HEK293 (cell line): ENCODE measurements around the gene PRRT1B.

Experiments
- CTCF ChIA-PET: fragments of 350-600 bp; formaldehyde crosslinking; extraction: SDS; loops from one replicate; lab custom pipeline; 2021; ENCODE audit warnings: antibody characterized with exemption; lab: Yijun Ruan, JAX
- POLR2A ChIA-PET: fragments of 300-600 bp; formaldehyde crosslinking; extraction: SDS; loops from one replicate; lab custom pipeline; 2020; ENCODE audit warnings: antibody characterized with exemption, inconsistent platforms; lab: Yijun Ruan, JAX
- H3K27ac ChIP-seq: fragments of 200-500 bp; sonication (Bioruptor generic); 2 replicates; pipeline ENCODE4 v1.5.1; 2014; ENCODE audit warnings: low read depth, low read length, control low read depth, inconsistent platforms; ENCODE audit errors: extremely low read depth
- H3K36me3 ChIP-seq, 2 experiments: fragments of 200-500 bp in 1 of 2; sonication (Bioruptor generic) in 1 of 2; 1 replicate in 1 of 2; 2 replicates in 1 of 2; pipeline ENCODE4 v1.5.1; 2014 to 2017; ENCODE audit warnings: inconsistent platforms in 2 of 2, low read length in 2 of 2; ENCODE audit not compliant: control insufficient read depth in 2 of 2, insufficient read depth in 1 of 2
- H3K4me1 ChIP-seq: fragments of 200-500 bp; sonication (Bioruptor generic); 2 replicates; pipeline ENCODE4 v1.5.1; 2014; ENCODE audit warnings: mild to moderate bottlenecking, low read length, inconsistent platforms; ENCODE audit not compliant: control insufficient read depth, insufficient read depth
- H3K4me3 ChIP-seq: 2 replicates; pipeline ENCODE4 v1.5.1; 2011; ENCODE audit warnings: low read depth, mild to moderate bottlenecking, control low read depth, low read length, moderate library complexity
- H3K9me3 ChIP-seq: fragments of 200-500 bp; sonication (Bioruptor generic); 2 replicates; pipeline ENCODE4 v1.5.1; 2014; ENCODE audit warnings: low read depth, low read length, inconsistent platforms; ENCODE audit not compliant: control insufficient read depth, insufficient read depth
- AEBP2 ChIP-seq: fragments of 450-650 bp; formaldehyde crosslinking; IDR thresholded peaks from 2 replicates; pipeline ENCODE4 v1.5.1; 2016; ENCODE audit warnings: missing biosample characterization, missing genetic modification characterization, borderline replicate concordance
- MZF1 ChIP-seq: fragments of 450-650 bp; formaldehyde crosslinking; IDR thresholded peaks from 2 replicates; pipeline ENCODE4 v1.5.1; 2017; ENCODE audit warnings: missing biosample characterization, missing genetic modification characterization, borderline replicate concordance
- OSR2 ChIP-seq: fragments of 450-650 bp; formaldehyde crosslinking; IDR thresholded peaks from 2 replicates; pipeline ENCODE4 v1.5.1; 2016; ENCODE audit warnings: missing biosample characterization, missing genetic modification characterization
- PRDM1 ChIP-seq: fragments of 450-650 bp; formaldehyde crosslinking; IDR thresholded peaks from 2 replicates; pipeline ENCODE4; 2016; ENCODE audit warnings: missing biosample characterization, missing genetic modification characterization
- ZBTB17 ChIP-seq: fragments of 450-650 bp; formaldehyde crosslinking; IDR thresholded peaks from 2 replicates; pipeline ENCODE4 v1.5.1; 2016; ENCODE audit warnings: missing biosample characterization, missing genetic modification characterization
- ZBTB8A ChIP-seq: fragments of 450-650 bp; formaldehyde crosslinking; IDR thresholded peaks from 2 replicates; pipeline ENCODE4 v1.5.1; 2016; ENCODE audit warnings: missing biosample characterization, missing genetic modification characterization
- ZFP37 ChIP-seq: fragments of 450-650 bp; formaldehyde crosslinking; IDR thresholded peaks from 2 replicates; pipeline ENCODE4 v1.5.1; 2016; ENCODE audit warnings: missing biosample characterization, missing genetic modification characterization
- ZNF221 ChIP-seq: fragments of 450-650 bp; formaldehyde crosslinking; IDR thresholded peaks from 2 replicates; pipeline ENCODE4 v1.5.1; 2017; ENCODE audit warnings: missing biosample characterization, missing genetic modification characterization, borderline replicate concordance
- ZNF24 ChIP-seq: fragments of 450-650 bp; formaldehyde crosslinking; IDR thresholded peaks from 2 replicates; pipeline ENCODE4 v1.5.1; 2016; ENCODE audit warnings: missing biosample characterization, missing genetic modification characterization
- ZNF274 ChIP-seq, 2 experiments: fragments of 200-500 bp in 1 of 2; fragments of 450-650 bp in 1 of 2; sonication (Bioruptor generic) in 1 of 2; formaldehyde crosslinking in 1 of 2; IDR thresholded peaks; 2 replicates each; pipeline versions ENCODE4 v1.5.1 to v1.6.1; 2014 to 2016; ENCODE audit warnings: borderline replicate concordance in 1 of 2, inconsistent platforms in 1 of 2, low read length in 1 of 2, missing biosample characterization in 1 of 2, missing genetic modification characterization in 1 of 2
- ZNF302 ChIP-seq: fragments of 450-650 bp; formaldehyde crosslinking; IDR thresholded peaks from 2 replicates; pipeline ENCODE4 v1.5.1; 2016; ENCODE audit warnings: missing biosample characterization, missing genetic modification characterization, low read depth
- ZNF366 ChIP-seq: fragments of 450-650 bp; formaldehyde crosslinking; conservative IDR thresholded peaks from 2 replicates; pipeline ENCODE4 v1.5.1; 2016; ENCODE audit warnings: missing biosample characterization, missing genetic modification characterization
- ZNF394 ChIP-seq: fragments of 450-650 bp; formaldehyde crosslinking; IDR thresholded peaks from 2 replicates; pipeline ENCODE4 v1.5.1; 2016; ENCODE audit warnings: missing biosample characterization, missing genetic modification characterization, mild to moderate bottlenecking, moderate library complexity, borderline replicate concordance
- ZNF423 ChIP-seq: fragments of 450-650 bp; formaldehyde crosslinking; IDR thresholded peaks from 2 replicates; pipeline ENCODE4 v1.5.1; 2016; ENCODE audit warnings: missing biosample characterization, missing genetic modification characterization
- ZNF513 ChIP-seq: fragments of 450-650 bp; IDR thresholded peaks from 2 replicates; pipeline ENCODE4 v1.5.1; 2018; ENCODE audit warnings: missing biosample characterization, missing genetic modification characterization
- ZNF571 ChIP-seq: fragments of 450-650 bp; formaldehyde crosslinking; IDR thresholded peaks from 2 replicates; pipeline ENCODE4 v1.5.0; 2017; ENCODE audit warnings: missing biosample characterization, missing genetic modification characterization
- ZNF596 ChIP-seq: fragments of 450-650 bp; IDR thresholded peaks from 2 replicates; pipeline ENCODE4 v1.5.0; 2018; ENCODE audit warnings: missing biosample characterization, mild to moderate bottlenecking, missing genetic modification characterization, moderate library complexity
- ZNF600 ChIP-seq: fragments of 450-650 bp; formaldehyde crosslinking; IDR thresholded peaks from 2 replicates; pipeline ENCODE4 v1.5.1; 2016; ENCODE audit warnings: missing biosample characterization, missing genetic modification characterization
- ZNF621 ChIP-seq: fragments of 450-650 bp; formaldehyde crosslinking; IDR thresholded peaks from 2 replicates; pipeline ENCODE4 v1.5.1; 2017; ENCODE audit warnings: missing biosample characterization, missing genetic modification characterization
- ZNF76 ChIP-seq: fragments of 450-650 bp; formaldehyde crosslinking; IDR thresholded peaks from 2 replicates; pipeline ENCODE4; 2016; ENCODE audit warnings: low read depth, missing biosample characterization, missing genetic modification characterization, borderline replicate concordance
- ZNF843 ChIP-seq: fragments of 450-650 bp; formaldehyde crosslinking; IDR thresholded peaks from 2 replicates; pipeline ENCODE4 v1.5.1; 2016; ENCODE audit warnings: missing biosample characterization, missing genetic modification characterization
- ZXDB ChIP-seq: fragments of 450-650 bp; formaldehyde crosslinking; IDR thresholded peaks from 2 replicates; pipeline ENCODE4 v1.5.1; 2016; ENCODE audit warnings: missing biosample characterization, missing genetic modification characterization
- TF ChIP-seq, protein P1 (sequence below): fragments of 450-650 bp; formaldehyde crosslinking; IDR thresholded peaks from 2 replicates; pipeline ENCODE4 v1.5.1; 2016; ENCODE audit warnings: missing biosample characterization, missing genetic modification characterization
- TF ChIP-seq, protein P2 (sequence below): fragments of 450-650 bp; formaldehyde crosslinking; IDR thresholded peaks from 2 replicates; pipeline ENCODE4 v1.5.1; 2016; ENCODE audit warnings: missing biosample characterization, missing genetic modification characterization

PRRT1B gene

GRCh38 chr9:131503626-131504465 is 41.5 kb upstream of the PRRT1B start:
- TF ChIP-seq ZBTB17 (no peak), OSR2 (tag by site-specific recombination) (0 out of 2 replicates have a peak, but pooled peaks have one; percentile 7), ZNF366 (no peak), ZBTB8A (peak; percentile 48), ZNF76 (tag by site-specific recombination) (peak; percentile 30; the same call in 1 of the 2 replicates), PRDM1 (tag by site-specific recombination) (peak; percentile 64; the same call in 1 of the 2 replicates), ZNF423 (tag by site-specific recombination) (peak; percentile 42; the same call in 1 of the 2 replicates), ZXDB (no peak), MZF1 (tag by site-specific recombination) (peak; percentile 61; the same call in 1 of the 2 replicates), AEBP2 (tag by site-specific recombination) (no peak), ZNF600 (peak; percentile 59; the same call in 1 of the 2 replicates)
- TF ChIP-seq, protein P1, sequence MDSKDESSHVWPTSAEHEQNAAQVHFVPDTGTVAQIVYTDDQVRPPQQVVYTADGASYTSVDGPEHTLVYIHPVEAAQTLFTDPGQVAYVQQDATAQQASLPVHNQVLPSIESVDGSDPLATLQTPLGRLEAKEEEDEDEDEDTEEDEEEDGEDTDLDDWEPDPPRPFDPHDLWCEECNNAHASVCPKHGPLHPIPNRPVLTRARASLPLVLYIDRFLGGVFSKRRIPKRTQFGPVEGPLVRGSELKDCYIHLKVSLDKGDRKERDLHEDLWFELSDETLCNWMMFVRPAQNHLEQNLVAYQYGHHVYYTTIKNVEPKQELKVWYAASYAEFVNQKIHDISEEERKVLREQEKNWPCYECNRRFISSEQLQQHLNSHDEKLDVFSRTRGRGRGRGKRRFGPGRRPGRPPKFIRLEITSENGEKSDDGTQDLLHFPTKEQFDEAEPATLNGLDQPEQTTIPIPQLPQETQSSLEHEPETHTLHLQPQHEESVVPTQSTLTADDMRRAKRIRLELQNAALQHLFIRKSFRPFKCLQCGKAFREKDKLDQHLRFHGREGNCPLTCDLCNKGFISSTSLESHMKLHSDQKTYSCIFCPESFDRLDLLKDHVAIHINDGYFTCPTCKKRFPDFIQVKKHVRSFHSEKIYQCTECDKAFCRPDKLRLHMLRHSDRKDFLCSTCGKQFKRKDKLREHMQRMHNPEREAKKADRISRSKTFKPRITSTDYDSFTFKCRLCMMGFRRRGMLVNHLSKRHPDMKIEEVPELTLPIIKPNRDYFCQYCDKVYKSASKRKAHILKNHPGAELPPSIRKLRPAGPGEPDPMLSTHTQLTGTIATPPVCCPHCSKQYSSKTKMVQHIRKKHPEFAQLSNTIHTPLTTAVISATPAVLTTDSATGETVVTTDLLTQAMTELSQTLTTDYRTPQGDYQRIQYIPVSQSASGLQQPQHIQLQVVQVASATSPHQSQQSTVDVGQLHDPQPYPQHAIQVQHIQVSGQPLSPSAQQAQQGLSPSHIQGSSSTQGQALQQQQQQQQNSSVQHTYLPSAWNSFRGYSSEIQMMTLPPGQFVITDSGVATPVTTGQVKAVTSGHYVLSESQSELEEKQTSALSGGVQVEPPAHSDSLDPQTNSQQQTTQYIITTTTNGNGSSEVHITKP, result peak; percentile 15; the same call in 1 of the 2 replicates
- peak overlapping the region; percentile 77; the same call in 1 of the 2 replicates for H3K27ac ChIP-seq
- POLR2A ChIA-PET, result interaction anchor here (0.6 to 1.5 kb wide), 8 partner anchors 15 to 209 kb away, joined by 3 to 7 read pairs (median 3); partner anchors contain the start of gene PRRT1B

DNA sequence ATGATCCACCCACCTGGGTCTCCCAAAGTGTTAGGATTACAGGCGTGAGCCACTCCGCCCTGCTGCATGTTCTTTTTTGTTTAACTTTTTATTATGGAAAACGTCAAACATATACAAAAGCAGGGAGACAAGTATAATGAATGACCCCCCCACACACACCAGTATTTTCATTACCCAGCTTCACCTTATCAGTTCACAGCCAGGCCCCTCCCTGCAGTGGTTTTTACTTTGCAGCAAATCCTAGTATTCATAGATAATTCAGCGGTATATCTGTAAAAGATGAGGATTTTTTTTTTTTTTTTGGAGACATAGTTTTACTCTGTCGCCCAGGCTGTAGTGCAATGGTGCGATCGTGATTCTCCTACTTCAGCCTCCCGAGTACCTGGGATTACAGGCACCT is 40.3 kb upstream of the PRRT1B start:
- CTCF ChIA-PET, result interaction anchor here (0.6 to 1.2 kb wide), 5 partner anchors 13 to 234 kb away, joined by 3 to 4 read pairs (median 3); no protein-coding TSS in a partner anchor
- H3K27ac ChIP-seq, result no peak overlapping the region
- no peaks in the 10 kb centered on the region for H3K9me3 ChIP-seq
- POLR2A ChIA-PET, result no interaction called here
- H3K4me1 ChIP-seq, result peaks cover 6% of the 10 kb centered on the region; the same call in 1 of the 2 replicates
- H3K4me3 ChIP-seq, result no peak overlapping the region
- H3K36me3 ChIP-seq, result peaks cover 10 to 46% of the 10 kb centered on the region in 2 experiments
- TF ChIP-seq ZNF843 (tag by site-specific recombination) (no peak), ZNF24 (tag by site-specific recombination) (no peak), ZNF621 (tag by site-specific recombination) (no peak), MZF1 (tag by site-specific recombination) (no peak), ZNF596 (tag by site-specific recombination) (no peak), ZNF221 (no peak), ZNF274 (IDR thresholded peaks at IDR 0.05; ENCODE audit: low read length) (no peak), ZNF274 (tag by site-specific recombination; IDR thresholded peaks at IDR 0.05; ENCODE audit: borderline replicate concordance) (no peak), ZNF571 (tag by site-specific recombination) (no peak), ZNF302 (tag by site-specific recombination) (no peak), ZFP37 (no peak), ZNF394 (tag by site-specific recombination) (no peak), ZNF513 (no peak)
- TF ChIP-seq, protein P2, sequence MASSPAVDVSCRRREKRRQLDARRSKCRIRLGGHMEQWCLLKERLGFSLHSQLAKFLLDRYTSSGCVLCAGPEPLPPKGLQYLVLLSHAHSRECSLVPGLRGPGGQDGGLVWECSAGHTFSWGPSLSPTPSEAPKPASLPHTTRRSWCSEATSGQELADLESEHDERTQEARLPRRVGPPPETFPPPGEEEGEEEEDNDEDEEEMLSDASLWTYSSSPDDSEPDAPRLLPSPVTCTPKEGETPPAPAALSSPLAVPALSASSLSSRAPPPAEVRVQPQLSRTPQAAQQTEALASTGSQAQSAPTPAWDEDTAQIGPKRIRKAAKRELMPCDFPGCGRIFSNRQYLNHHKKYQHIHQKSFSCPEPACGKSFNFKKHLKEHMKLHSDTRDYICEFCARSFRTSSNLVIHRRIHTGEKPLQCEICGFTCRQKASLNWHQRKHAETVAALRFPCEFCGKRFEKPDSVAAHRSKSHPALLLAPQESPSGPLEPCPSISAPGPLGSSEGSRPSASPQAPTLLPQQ (tag by site-specific recombination), result no peak

More at GRCh38 chr9:131503626-131504465, 41.5 kb upstream of the PRRT1B start:
- CTCF ChIA-PET, result interaction anchor here (0.6 to 1.4 kb wide), 5 partner anchors 12 to 765 kb away, joined by 3 to 4 read pairs (median 3); no protein-coding TSS in a partner anchor
- Histone ChIP-seq H3K4me1 (peaks cover 6% of the 10 kb centered on the region; the same call in 1 of the 2 replicates), H3K9me3 (no peaks in the 10 kb centered on the region), H3K36me3 (peaks cover 5 to 46% of the 10 kb centered on the region in 2 experiments; a peak in 2 of 3 replicates), H3K4me3 (peak overlapping the region; percentile 81)
